Subcutaneous abdominal adipose tissue (tissue), 5 donors: ENCODE results near the gene TMEM43.

Experiments used
- H3K27ac ChIP-seq: one replicate; pipeline ENCODE4 v1.7.0; 2013; ENCODE audit warnings: low read depth, mild to moderate bottlenecking, inconsistent platforms, low read length, moderate library complexity
- H3K27me3 ChIP-seq, 5 donors: one replicate each; pipeline ENCODE4 v1.7.0; 2013; ENCODE audit warnings: low read length in 5 of 5, inconsistent platforms in 1 of 5; ENCODE audit not compliant: control insufficient read depth in 5 of 5, insufficient read depth in 4 of 5
- H3K36me3 ChIP-seq, 5 donors: one replicate each; pipeline ENCODE4 v1.7.0; 2013; ENCODE audit warnings: low read length in 5 of 5; ENCODE audit not compliant: control insufficient read depth in 5 of 5, insufficient read depth in 5 of 5
- H3K4me1 ChIP-seq, 5 donors: one replicate each; pipeline ENCODE4 v1.7.0; 2013; ENCODE audit warnings: low read length in 5 of 5, mild to moderate bottlenecking in 3 of 5, moderate library complexity in 1 of 5; ENCODE audit not compliant: control insufficient read depth in 5 of 5, insufficient read depth in 5 of 5
- H3K4me3 ChIP-seq, 5 donors: one replicate each; pipeline ENCODE4 v1.7.0; 2013; ENCODE audit warnings: low read length in 5 of 5, low read depth in 1 of 5
- H3K9ac ChIP-seq, 5 donors: one replicate each; pipeline ENCODE4 v1.7.0; 2013; ENCODE audit warnings: low read length in 5 of 5, mild to moderate bottlenecking in 4 of 5, moderate library complexity in 3 of 5
- H3K9me3 ChIP-seq, 5 donors: one replicate each; pipeline ENCODE4 v1.7.0; 2013; ENCODE audit warnings: low read length in 5 of 5; ENCODE audit not compliant: control insufficient read depth in 5 of 5
- donor health status: healthy.
- donor health status: healthy.
- donor health status: healthy.
- donor health status: healthy.
- donor health status: healthy.

TMEM43 gene

GRCh38 chr3:14181253-14181652, 56.4 kb downstream of the TMEM43 start:
- no peak overlapping the region for H3K27ac ChIP-seq
- peaks cover 5 to 22% (median 19%) of the 10 kb centered on the region in 5 donors for H3K4me1 ChIP-seq
- H3K36me3 ChIP-seq = peaks cover 20 to 42% (median 34%) of the 10 kb centered on the region in 5 donors

DNA sequence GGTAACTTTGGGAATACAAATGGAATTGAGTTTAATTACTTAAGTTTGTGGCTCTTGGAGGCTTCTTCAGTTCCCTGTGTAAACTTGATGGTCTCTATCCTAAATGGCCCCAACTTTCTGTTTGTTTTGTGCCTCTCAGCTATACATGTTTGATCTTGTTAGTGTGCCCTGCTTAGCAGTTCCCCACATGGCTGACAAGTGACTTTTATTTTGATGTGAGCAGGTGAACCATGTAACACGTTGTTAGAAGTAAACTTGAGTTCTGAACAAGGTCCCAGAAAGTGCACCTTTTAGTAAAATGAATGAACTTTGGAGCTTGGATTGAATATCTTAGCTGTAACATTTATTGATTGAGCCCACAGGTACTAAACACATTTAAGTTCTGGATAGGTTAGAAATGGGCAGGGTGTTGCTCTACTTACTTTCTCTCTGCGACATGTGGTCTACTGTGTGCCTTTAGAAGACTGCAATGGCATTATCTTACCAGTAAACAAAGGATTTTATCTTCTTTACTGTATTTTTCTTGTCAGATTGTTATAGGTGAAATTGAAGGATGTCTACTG, 58.2 kb downstream of the TMEM43 start:
- peaks cover 5 to 12% (median 8%) of the 10 kb centered on the region in 5 donors for H3K4me1 ChIP-seq
- H3K27me3 ChIP-seq = no peaks in the 10 kb centered on the region
- no peak overlapping the region for H3K27ac ChIP-seq
- no peak overlapping the region for H3K9ac ChIP-seq
- peaks cover 34 to 58% (median 46%) of the 10 kb centered on the region in 5 donors for H3K36me3 ChIP-seq
- H3K9me3 ChIP-seq = no peaks in the 10 kb centered on the region
- no peak overlapping the region for H3K4me3 ChIP-seq

More at GRCh38 chr3:14181253-14181652, 56.4 kb downstream of the TMEM43 start:
- no peaks in the 10 kb centered on the region for H3K9me3 ChIP-seq
- no peak overlapping the region for H3K4me3 ChIP-seq
- H3K9ac ChIP-seq = no peak overlapping the region
- no peaks in the 10 kb centered on the region for H3K27me3 ChIP-seq

DNA sequence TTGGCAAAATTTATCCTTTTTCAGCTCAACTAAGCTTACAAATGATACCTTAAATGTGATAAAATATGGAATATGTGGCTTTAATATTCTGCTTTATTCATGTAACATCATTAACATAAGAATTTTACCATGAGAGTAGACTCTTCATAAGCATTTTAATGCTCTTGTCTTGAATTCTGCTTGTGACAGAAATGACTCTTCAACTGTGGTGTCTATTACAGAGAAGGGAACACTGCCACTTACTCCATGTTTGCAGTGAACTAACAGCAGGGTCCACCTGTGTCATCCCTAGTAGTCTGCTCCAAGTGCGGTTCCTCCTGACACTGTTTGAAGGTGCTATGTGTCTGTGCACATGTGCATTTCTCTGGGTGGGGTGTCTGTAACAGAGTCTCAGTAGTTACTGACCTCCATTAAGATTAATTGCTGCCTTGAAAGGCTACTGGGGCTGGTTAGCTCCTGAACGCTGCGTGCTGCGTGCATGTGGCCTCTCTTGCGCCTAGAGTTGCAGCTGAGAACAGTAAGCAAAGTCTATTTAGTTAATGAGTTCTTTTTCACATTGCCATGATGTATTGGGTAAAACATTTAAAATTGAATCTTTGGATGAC, 62.1 kb downstream of the TMEM43 start:
- Histone ChIP-seq H3K36me3 (peaks cover 37 to 55% (median 38%) of the 10 kb centered on the region in 5 donors), H3K9ac (no peak overlapping the region), H3K9me3 (no peaks in the 10 kb centered on the region), H3K27me3 (no peaks in the 10 kb centered on the region), H3K4me1 (no peaks in the 10 kb centered on the region), H3K27ac (no peak overlapping the region), H3K4me3 (no peak overlapping the region)

GRCh38 chr3:14188041-14188754, 63.3 kb downstream of the TMEM43 start:
- Histone ChIP-seq H3K27me3 (no peaks in the 10 kb centered on the region), H3K4me3 (no peak overlapping the region), H3K36me3 (peaks cover 27 to 42% (median 30%) of the 10 kb centered on the region in 5 donors), H3K4me1 (no peaks in the 10 kb centered on the region), H3K27ac (no peak overlapping the region), H3K9ac (no peak overlapping the region), H3K9me3 (no peaks in the 10 kb centered on the region)
